ENCODE measurements around the gene TMEM8B. TPM values are rescaled to one million over a fixed set of nuclear protein-coding genes. Genes with fewer than 3 reads are reported as not detected.

Gene TMEM8B
- polyA plus RNA-seq, 1 donor from 2014 or later = 12.7 TPM

DNA sequence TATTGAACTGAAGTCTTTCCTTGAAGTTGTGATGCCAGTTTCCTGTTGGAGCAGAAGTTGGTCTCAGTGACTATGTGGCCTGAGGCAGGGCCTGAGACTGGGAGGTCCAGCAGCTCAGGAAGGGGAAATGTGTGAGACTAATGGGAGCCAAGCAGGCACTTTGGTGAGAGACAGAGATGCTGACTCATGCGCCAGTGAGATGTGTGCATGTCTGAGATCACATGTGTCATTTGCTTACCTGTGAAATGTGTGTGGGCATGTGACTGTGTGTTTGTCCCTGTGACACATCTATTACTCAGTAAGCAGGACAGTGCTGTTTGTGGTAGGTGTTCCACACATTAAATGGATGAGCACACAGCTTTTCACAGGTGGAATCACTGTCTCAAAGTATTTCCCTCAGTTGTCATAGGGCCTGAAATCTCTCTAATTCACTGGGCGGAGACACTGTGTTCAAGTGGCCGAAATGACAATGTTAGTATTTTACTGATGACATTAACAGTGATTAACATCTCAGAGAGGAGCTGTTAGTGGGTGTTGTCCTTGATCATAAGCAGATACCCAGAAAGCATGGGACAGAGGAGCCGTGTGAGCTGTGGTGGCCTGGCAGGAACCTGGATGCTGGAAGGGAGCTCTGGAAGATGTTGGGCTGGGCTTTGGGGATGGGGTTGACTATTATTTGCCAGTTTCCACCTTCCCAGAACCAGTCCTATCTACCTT is 30.2 kb upstream of the TMEM8B start:
- Histone ChIP-seq H3K4me3 (ENCODE audit: low read length) (no peak overlapping the region), H2AFZ (ENCODE audit: low read depth, low read length) (no peak overlapping the region), H4K20me1 (ENCODE audit: insufficient read depth) (no peaks in the 10 kb centered on the region), H3K9ac (ENCODE audit: low read length) (no peak overlapping the region), H3K9me3 (ENCODE audit: low read length) (no peaks in the 10 kb centered on the region), H3F3A (ENCODE audit: insufficient read depth, low read length, poor library complexity, severe bottlenecking) (no peaks in the 10 kb centered on the region), H3K4me2 (ENCODE audit: low read length) (no peak overlapping the region), H3K9me2 (ENCODE audit: insufficient read depth, low read length) (no peaks in the 10 kb centered on the region), H3K27ac (ENCODE audit: low read length) (no peak overlapping the region), H3K79me2 (replicated peaks; ENCODE audit: insufficient read depth, low read length) (no peaks in the 10 kb centered on the region), H3K27me3 (ENCODE audit: insufficient read depth, low read depth, low read length) (no peaks in the 10 kb centered on the region), H3K36me3 (ENCODE audit: insufficient read depth, low read length) (no peaks in the 10 kb centered on the region)
- TF ChIP-seq EP300 (conservative IDR thresholded peaks at IDR 0.05; ENCODE audit: poor library complexity, severe bottlenecking) (no peak), EZH2 (IDR thresholded peaks at IDR 0.05; ENCODE audit: borderline replicate concordance, insufficient read depth, low read length, poor library complexity, severe bottlenecking) (no peak), SMC3 (conservative IDR thresholded peaks at IDR 0.05; ENCODE audit: poor library complexity) (no peak)

DNA sequence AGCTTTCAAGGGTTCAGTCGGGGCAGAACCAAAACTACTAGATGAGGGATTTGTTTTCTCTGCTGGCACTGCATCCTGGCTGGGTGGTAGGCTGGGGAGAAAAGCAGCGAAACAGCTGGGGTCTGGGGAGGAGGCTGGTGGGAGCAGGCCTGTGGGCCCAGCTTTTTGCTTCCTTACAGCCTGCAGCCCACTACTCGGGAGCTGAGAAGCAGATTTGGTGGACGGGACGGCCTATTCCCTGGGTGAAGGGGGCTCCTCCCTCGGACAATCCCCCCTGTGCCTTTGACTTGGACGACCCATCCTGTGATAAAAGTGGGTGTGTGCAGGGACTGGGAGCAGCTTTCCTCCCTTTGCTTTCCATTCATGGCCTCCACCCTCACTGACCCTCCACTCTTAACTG is 28.5 kb upstream of the TMEM8B start:
- TF ChIP-seq, protein P1, sequence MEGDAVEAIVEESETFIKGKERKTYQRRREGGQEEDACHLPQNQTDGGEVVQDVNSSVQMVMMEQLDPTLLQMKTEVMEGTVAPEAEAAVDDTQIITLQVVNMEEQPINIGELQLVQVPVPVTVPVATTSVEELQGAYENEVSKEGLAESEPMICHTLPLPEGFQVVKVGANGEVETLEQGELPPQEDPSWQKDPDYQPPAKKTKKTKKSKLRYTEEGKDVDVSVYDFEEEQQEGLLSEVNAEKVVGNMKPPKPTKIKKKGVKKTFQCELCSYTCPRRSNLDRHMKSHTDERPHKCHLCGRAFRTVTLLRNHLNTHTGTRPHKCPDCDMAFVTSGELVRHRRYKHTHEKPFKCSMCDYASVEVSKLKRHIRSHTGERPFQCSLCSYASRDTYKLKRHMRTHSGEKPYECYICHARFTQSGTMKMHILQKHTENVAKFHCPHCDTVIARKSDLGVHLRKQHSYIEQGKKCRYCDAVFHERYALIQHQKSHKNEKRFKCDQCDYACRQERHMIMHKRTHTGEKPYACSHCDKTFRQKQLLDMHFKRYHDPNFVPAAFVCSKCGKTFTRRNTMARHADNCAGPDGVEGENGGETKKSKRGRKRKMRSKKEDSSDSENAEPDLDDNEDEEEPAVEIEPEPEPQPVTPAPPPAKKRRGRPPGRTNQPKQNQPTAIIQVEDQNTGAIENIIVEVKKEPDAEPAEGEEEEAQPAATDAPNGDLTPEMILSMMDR (IDR thresholded peaks at IDR 0.05; ENCODE audit: poor library complexity, severe bottlenecking) = no peak
- TF ChIP-seq MXI1 (conservative IDR thresholded peaks at IDR 0.05; ENCODE audit: poor library complexity, severe bottlenecking) = no peak
- TF ChIP-seq EZH2 (IDR thresholded peaks at IDR 0.05; ENCODE audit: borderline replicate concordance, insufficient read depth, low read length, poor library complexity, severe bottlenecking) = no peak
- TF ChIP-seq RAD21 (conservative IDR thresholded peaks at IDR 0.05) = no peak
- no peak for TF ChIP-seq POLR2AphosphoS5 (IDR thresholded peaks at IDR 0.05)
- TF ChIP-seq, protein P2, sequence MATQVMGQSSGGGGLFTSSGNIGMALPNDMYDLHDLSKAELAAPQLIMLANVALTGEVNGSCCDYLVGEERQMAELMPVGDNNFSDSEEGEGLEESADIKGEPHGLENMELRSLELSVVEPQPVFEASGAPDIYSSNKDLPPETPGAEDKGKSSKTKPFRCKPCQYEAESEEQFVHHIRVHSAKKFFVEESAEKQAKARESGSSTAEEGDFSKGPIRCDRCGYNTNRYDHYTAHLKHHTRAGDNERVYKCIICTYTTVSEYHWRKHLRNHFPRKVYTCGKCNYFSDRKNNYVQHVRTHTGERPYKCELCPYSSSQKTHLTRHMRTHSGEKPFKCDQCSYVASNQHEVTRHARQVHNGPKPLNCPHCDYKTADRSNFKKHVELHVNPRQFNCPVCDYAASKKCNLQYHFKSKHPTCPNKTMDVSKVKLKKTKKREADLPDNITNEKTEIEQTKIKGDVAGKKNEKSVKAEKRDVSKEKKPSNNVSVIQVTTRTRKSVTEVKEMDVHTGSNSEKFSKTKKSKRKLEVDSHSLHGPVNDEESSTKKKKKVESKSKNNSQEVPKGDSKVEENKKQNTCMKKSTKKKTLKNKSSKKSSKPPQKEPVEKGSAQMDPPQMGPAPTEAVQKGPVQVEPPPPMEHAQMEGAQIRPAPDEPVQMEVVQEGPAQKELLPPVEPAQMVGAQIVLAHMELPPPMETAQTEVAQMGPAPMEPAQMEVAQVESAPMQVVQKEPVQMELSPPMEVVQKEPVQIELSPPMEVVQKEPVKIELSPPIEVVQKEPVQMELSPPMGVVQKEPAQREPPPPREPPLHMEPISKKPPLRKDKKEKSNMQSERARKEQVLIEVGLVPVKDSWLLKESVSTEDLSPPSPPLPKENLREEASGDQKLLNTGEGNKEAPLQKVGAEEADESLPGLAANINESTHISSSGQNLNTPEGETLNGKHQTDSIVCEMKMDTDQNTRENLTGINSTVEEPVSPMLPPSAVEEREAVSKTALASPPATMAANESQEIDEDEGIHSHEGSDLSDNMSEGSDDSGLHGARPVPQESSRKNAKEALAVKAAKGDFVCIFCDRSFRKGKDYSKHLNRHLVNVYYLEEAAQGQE (IDR thresholded peaks at IDR 0.05; ENCODE audit: borderline replicate concordance) = no peak
- TF ChIP-seq EP300 (conservative IDR thresholded peaks at IDR 0.05; ENCODE audit: poor library complexity, severe bottlenecking) = no peak
- H3K9me2 ChIP-seq (ENCODE audit: insufficient read depth, low read length) = no peaks in the 10 kb centered on the region
- no peaks in the 10 kb centered on the region for H3K79me2 ChIP-seq (replicated peaks; ENCODE audit: insufficient read depth, low read length)
- H3K27ac ChIP-seq (ENCODE audit: low read length) = no peak overlapping the region
- no peak overlapping the region for H3K9ac ChIP-seq (ENCODE audit: low read length)
- no peaks in the 10 kb centered on the region for H3K36me3 ChIP-seq (ENCODE audit: insufficient read depth, low read length)
- H3K27me3 ChIP-seq (ENCODE audit: insufficient read depth, low read depth, low read length) = no peaks in the 10 kb centered on the region
- H3K4me3 ChIP-seq (ENCODE audit: low read length) = no peak overlapping the region
- no peak overlapping the region for H3K4me2 ChIP-seq (ENCODE audit: low read length)
- no peaks in the 10 kb centered on the region for H3K9me3 ChIP-seq (ENCODE audit: low read length)
- H4K20me1 ChIP-seq (ENCODE audit: insufficient read depth) = no peaks in the 10 kb centered on the region
- H2AFZ ChIP-seq (ENCODE audit: low read depth, low read length) = no peak overlapping the region
- no peaks in the 10 kb centered on the region for H3F3A ChIP-seq (ENCODE audit: insufficient read depth, low read length, poor library complexity, severe bottlenecking)
